ENCODE results near the gene FDCSP. TPM values are rescaled to one million over a fixed set of nuclear protein-coding genes. Genes with fewer than 3 reads are reported as not detected.

FDCSP gene
- total and polyA plus RNA-seq, 2 of the 13 experiments (the other 11 are each of a cell fraction or from before 2014, with no cell fraction given) = not detected

- FAIRE-seq (no peak), ATAC-seq (no peak), DNase-seq (ENCODE audit: low spot score) (peak; percentile 10)
- Histone ChIP-seq H4K20me1 (ENCODE audit: insufficient read depth, low read length) (no peaks in the 10 kb centered on the region), H3K4me3 (replicated peaks in 1 of 3; ENCODE audit: insufficient read depth in 1 of 3, low read depth in 2 of 3, low read length in 3 of 3) (no peak overlapping the region), H2AFZ (ENCODE audit: low read length) (no peak overlapping the region), H3K27me3 (ENCODE audit: control insufficient read depth in 1 of 2, insufficient read depth in 2 of 2, low read length in 2 of 2) (no peaks in the 10 kb centered on the region), H3K27ac (ENCODE audit: extremely low read length, insufficient read depth, low read length) (no peak overlapping the region), H3K36me3 (replicated peaks in 1 of 2; ENCODE audit: control insufficient read depth in 1 of 2, insufficient read depth in 2 of 2, low read length in 2 of 2) (no peaks in the 10 kb centered on the region), H3K4me2 (ENCODE audit: low read depth, low read length) (no peak overlapping the region), H3K9ac (ENCODE audit: insufficient read depth, low read depth, low read length) (no peak overlapping the region), H3K79me2 (ENCODE audit: insufficient read depth, low read length) (no peaks in the 10 kb centered on the region), H3K9me3 (ENCODE audit: low read length) (no peaks in the 10 kb centered on the region), H3K4me1 (ENCODE audit: insufficient read depth, low read length) (no peaks in the 10 kb centered on the region)
- intact Hi-C loops (cut with micrococcal nuclease; ENCODE audit: unreplicated experiment) (loop anchor here (2.0 kb wide), 2 partner anchors 87 to 579 kb away; no protein-coding TSS in a partner anchor), in situ Hi-C loops (cut with HindIII; ENCODE audit: extremely low pct_ligation_motif_present, low pct_unique_long_range_greater_than_20kb) (no loop called here)
- ChIA-PET CTCF (ENCODE audit: low intra/inter-chr PET ratio, low total read pairs) (no interaction called here), POLR2A (no interaction called here)
- BruUV-seq (replicated peaks) = no TSS peak
- 56% methylated on average over 1 of the region's 1 CpG for WGBS (ENCODE audit: low lambda C conversion rate)
- TF ChIP-seq, protein P1, sequence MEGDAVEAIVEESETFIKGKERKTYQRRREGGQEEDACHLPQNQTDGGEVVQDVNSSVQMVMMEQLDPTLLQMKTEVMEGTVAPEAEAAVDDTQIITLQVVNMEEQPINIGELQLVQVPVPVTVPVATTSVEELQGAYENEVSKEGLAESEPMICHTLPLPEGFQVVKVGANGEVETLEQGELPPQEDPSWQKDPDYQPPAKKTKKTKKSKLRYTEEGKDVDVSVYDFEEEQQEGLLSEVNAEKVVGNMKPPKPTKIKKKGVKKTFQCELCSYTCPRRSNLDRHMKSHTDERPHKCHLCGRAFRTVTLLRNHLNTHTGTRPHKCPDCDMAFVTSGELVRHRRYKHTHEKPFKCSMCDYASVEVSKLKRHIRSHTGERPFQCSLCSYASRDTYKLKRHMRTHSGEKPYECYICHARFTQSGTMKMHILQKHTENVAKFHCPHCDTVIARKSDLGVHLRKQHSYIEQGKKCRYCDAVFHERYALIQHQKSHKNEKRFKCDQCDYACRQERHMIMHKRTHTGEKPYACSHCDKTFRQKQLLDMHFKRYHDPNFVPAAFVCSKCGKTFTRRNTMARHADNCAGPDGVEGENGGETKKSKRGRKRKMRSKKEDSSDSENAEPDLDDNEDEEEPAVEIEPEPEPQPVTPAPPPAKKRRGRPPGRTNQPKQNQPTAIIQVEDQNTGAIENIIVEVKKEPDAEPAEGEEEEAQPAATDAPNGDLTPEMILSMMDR (CRISPR knock-in tag; IDR thresholded peaks at IDR 0.05) = peak; percentile 39
- no peak for TF ChIP-seq FOXA1 (IDR thresholded peaks at IDR 0.05)
- TF ChIP-seq FOXA1 (CRISPR knock-in tag; IDR thresholded peaks at IDR 0.05) = 0 out of 2 replicates have a peak, but pooled peaks have one; percentile 32
- peak; percentile 78 for TF ChIP-seq YY1 (IDR thresholded peaks at IDR 0.05; ENCODE audit: insufficient read depth, insufficient replicate concordance, low read depth, low read length)
- no peak for TF ChIP-seq ARNTL (CRISPR knock-in tag; IDR thresholded peaks at IDR 0.05)
- no peak for TF ChIP-seq TFDP2 (CRISPR knock-in tag; IDR thresholded peaks at IDR 0.05)
- TF ChIP-seq NFATC3 (CRISPR knock-in tag; IDR thresholded peaks at IDR 0.05) = no peak
- TF ChIP-seq POGZ (CRISPR knock-in tag; IDR thresholded peaks at IDR 0.05) = peak; percentile 34; the same call in 1 of the 2 replicates
- TF ChIP-seq, protein P2, sequence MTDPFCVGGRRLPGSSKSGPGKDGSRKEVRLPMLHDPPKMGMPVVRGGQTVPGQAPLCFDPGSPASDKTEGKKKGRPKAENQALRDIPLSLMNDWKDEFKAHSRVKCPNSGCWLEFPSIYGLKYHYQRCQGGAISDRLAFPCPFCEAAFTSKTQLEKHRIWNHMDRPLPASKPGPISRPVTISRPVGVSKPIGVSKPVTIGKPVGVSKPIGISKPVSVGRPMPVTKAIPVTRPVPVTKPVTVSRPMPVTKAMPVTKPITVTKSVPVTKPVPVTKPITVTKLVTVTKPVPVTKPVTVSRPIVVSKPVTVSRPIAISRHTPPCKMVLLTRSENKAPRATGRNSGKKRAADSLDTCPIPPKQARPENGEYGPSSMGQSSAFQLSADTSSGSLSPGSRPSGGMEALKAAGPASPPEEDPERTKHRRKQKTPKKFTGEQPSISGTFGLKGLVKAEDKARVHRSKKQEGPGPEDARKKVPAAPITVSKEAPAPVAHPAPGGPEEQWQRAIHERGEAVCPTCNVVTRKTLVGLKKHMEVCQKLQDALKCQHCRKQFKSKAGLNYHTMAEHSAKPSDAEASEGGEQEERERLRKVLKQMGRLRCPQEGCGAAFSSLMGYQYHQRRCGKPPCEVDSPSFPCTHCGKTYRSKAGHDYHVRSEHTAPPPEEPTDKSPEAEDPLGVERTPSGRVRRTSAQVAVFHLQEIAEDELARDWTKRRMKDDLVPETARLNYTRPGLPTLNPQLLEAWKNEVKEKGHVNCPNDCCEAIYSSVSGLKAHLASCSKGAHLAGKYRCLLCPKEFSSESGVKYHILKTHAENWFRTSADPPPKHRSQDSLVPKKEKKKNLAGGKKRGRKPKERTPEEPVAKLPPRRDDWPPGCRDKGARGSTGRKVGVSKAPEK (CRISPR knock-in tag; IDR thresholded peaks at IDR 0.05; ENCODE audit: borderline replicate concordance) = no peak
- TF ChIP-seq KAT8 (CRISPR knock-in tag; IDR thresholded peaks at IDR 0.05) = no peak
- TF ChIP-seq FOXK1 (CRISPR knock-in tag; IDR thresholded peaks at IDR 0.05; ENCODE audit: borderline replicate concordance, low read depth) = peak; percentile 22; the same call in 1 of the 2 replicates
- TF ChIP-seq, protein P3, sequence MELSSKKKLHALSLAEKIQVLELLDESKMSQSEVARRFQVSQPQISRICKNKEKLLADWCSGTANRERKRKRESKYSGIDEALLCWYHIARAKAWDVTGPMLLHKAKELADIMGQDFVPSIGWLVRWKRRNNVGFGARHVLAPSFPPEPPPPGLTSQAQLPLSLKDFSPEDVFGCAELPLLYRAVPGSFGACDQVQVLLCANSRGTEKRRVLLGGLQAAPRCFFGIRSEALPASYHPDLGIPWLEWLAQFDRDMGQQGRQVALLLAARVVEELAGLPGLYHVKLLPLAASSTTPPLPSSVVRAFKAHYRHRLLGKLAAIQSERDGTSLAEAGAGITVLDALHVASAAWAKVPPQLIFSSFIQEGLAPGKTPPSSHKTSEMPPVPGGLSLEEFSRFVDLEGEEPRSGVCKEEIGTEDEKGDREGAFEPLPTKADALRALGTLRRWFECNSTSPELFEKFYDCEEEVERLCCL (CRISPR knock-in tag; IDR thresholded peaks at IDR 0.05; ENCODE audit: borderline replicate concordance) = no peak
- no peak for TF ChIP-seq ZSCAN25 (CRISPR knock-in tag; IDR thresholded peaks at IDR 0.05)
- TF ChIP-seq ZNF329 (CRISPR knock-in tag; IDR thresholded peaks at IDR 0.05; ENCODE audit: low read depth) = no peak
- no peak for TF ChIP-seq KDM1A (CRISPR knock-in tag; IDR thresholded peaks at IDR 0.05)
- 0 out of 2 replicates have a peak, but pooled peaks have one; percentile 33 for TF ChIP-seq FOXA3 (CRISPR knock-in tag; IDR thresholded peaks at IDR 0.05)
- no peak for TF ChIP-seq ZNF564 (CRISPR knock-in tag; IDR thresholded peaks at IDR 0.05)
- TF ChIP-seq STAG1 (CRISPR knock-in tag; IDR thresholded peaks at IDR 0.05) = peak; percentile 56
- TF ChIP-seq CBX1 (IDR thresholded peaks at IDR 0.05; ENCODE audit: low read depth) = no peak
These were observed 43.8 kb downstream of the FDCSP start for GRCh38 chr4:70269674-70270073.

Data from HepG2 (cell line).